H9 (cell line): ENCODE data around the gene CCDC30. TPM values are rescaled to one million over a fixed set of nuclear protein-coding genes. Genes with fewer than 3 reads are reported as not detected.

Source experiments
- DNase-seq: peaks from one replicate; pipeline ENCODE4 v3.0.0-alpha.2; 2017
- H2AFZ ChIP-seq: one replicate; pipeline ENCODE4 v1.6.1; 2013; ENCODE audit warnings: mild to moderate bottlenecking, low read length, control low read depth, moderate library complexity
- H2AK5ac ChIP-seq: 2 replicates; pipeline ENCODE4 v1.6.1; 2013; ENCODE audit warnings: low read length, control low read depth, mixed read lengths; ENCODE audit not compliant: insufficient read length
- H2BK120ac ChIP-seq: one replicate; pipeline ENCODE4 v1.6.1; 2013; ENCODE audit warnings: low read depth, mild to moderate bottlenecking, low read length, control low read depth, inconsistent platforms; ENCODE audit not compliant: poor library complexity, severe bottlenecking
- H2BK12ac ChIP-seq: 2 replicates; pipeline ENCODE4 v1.6.1; 2013; ENCODE audit warnings: low read length, control low read depth, mixed read lengths, low read depth; ENCODE audit not compliant: insufficient read length
- H2BK15ac ChIP-seq: 2 replicates; pipeline ENCODE4 v1.6.1; 2013; ENCODE audit warnings: low read depth, low read length, control low read depth
- H2BK20ac ChIP-seq: one replicate; pipeline ENCODE4 v1.6.1; 2013; ENCODE audit warnings: low read depth, mild to moderate bottlenecking, low read length, control low read depth, inconsistent platforms; ENCODE audit not compliant: poor library complexity, severe bottlenecking
- H2BK5ac ChIP-seq: 2 replicates; pipeline ENCODE4 v1.6.1; 2013; ENCODE audit warnings: low read length, control low read depth, mixed read lengths; ENCODE audit not compliant: insufficient read length
- H3K14ac ChIP-seq: 2 replicates; pipeline ENCODE4 v1.6.1; 2013; ENCODE audit warnings: low read length, control low read depth; ENCODE audit not compliant: insufficient read depth
- H3K18ac ChIP-seq: 2 replicates; pipeline ENCODE4 v1.6.1; 2013; ENCODE audit warnings: low read depth, mild to moderate bottlenecking, mixed read lengths, low read length, control low read depth; ENCODE audit not compliant: insufficient read length
- H3K23ac ChIP-seq: 2 replicates; pipeline ENCODE4 v1.6.1; 2013; ENCODE audit warnings: low read length, control low read depth, mixed read lengths, low read depth; ENCODE audit not compliant: insufficient read length
- H3K23me2 ChIP-seq: 2 replicates; pipeline ENCODE4 v1.6.1; 2013; ENCODE audit warnings: low read depth, mild to moderate bottlenecking, mixed read lengths, low read length, control low read depth; ENCODE audit not compliant: insufficient read length, poor library complexity, severe bottlenecking
- H3K27ac ChIP-seq: 2 replicates; pipeline ENCODE4 v1.5.1; 2013; ENCODE audit warnings: low read length, control low read depth, mixed read lengths, low read depth; ENCODE audit not compliant: insufficient read length
- H3K27me3 ChIP-seq: 2 replicates; pipeline ENCODE4 v1.6.1; 2013; ENCODE audit warnings: low read length, control low read depth, inconsistent platforms; ENCODE audit not compliant: insufficient read depth
- H3K4ac ChIP-seq: 2 replicates; pipeline ENCODE4 v1.6.1; 2013; ENCODE audit warnings: low read depth, mild to moderate bottlenecking, control low read depth, inconsistent platforms, low read length, moderate library complexity
- H3K4me1 ChIP-seq: 2 replicates; pipeline ENCODE4 v1.6.1; 2013; ENCODE audit warnings: low read length, control low read depth, inconsistent platforms; ENCODE audit not compliant: insufficient read depth
- H3K4me2 ChIP-seq: 2 replicates; pipeline ENCODE4 v1.6.1; 2013; ENCODE audit warnings: low read length, control low read depth, mixed read lengths; ENCODE audit not compliant: insufficient read length, insufficient read depth
- H3K56ac ChIP-seq: 2 replicates; pipeline ENCODE4 v1.6.1; 2013; ENCODE audit warnings: low read depth, mild to moderate bottlenecking, mixed read lengths, low read length, control low read depth; ENCODE audit not compliant: insufficient read length
- H3K79me1 ChIP-seq: 2 replicates; pipeline ENCODE4 v1.6.1; 2013; ENCODE audit warnings: low read depth, mild to moderate bottlenecking, moderate library complexity, low read length, control low read depth, inconsistent platforms; ENCODE audit not compliant: insufficient read depth, poor library complexity, severe bottlenecking
- H3K79me2 ChIP-seq: 2 replicates; pipeline ENCODE4 v1.6.1; 2013; ENCODE audit warnings: low read length, control low read depth, inconsistent platforms; ENCODE audit not compliant: insufficient read depth
- H3K9ac ChIP-seq: 2 replicates; pipeline ENCODE4 v1.6.1; 2013; ENCODE audit warnings: low read length, control low read depth, mixed read lengths; ENCODE audit not compliant: insufficient read length; ENCODE audit errors: extremely low read depth
- H3K9me3 ChIP-seq: one replicate; pipeline ENCODE4 v1.6.1; 2013; ENCODE audit warnings: low read depth, low read length, inconsistent platforms; ENCODE audit not compliant: control insufficient read depth
- H3T11ph ChIP-seq: one replicate; pipeline ENCODE4 v1.6.1; 2013; ENCODE audit warnings: mild to moderate bottlenecking, low read length, control low read depth, inconsistent platforms
- H4K20me1 ChIP-seq: one replicate; pipeline ENCODE4 v1.6.1; 2013; ENCODE audit not compliant: control insufficient read depth, insufficient read length, insufficient read depth
- H4K5ac ChIP-seq: 2 replicates; pipeline ENCODE4 v1.6.1; 2013; ENCODE audit warnings: low read depth, mild to moderate bottlenecking, mixed read lengths, low read length, control low read depth; ENCODE audit not compliant: insufficient read length
- H4K8ac ChIP-seq: replicated peaks from 2 replicates; pipeline ENCODE4 v1.6.1; 2013; ENCODE audit warnings: low read length, control low read depth, mixed read lengths, low read depth; ENCODE audit not compliant: insufficient read length
- H4K91ac ChIP-seq: 2 replicates; pipeline ENCODE4 v1.6.1; 2013; ENCODE audit warnings: low read depth, mild to moderate bottlenecking, moderate library complexity, mixed read lengths, low read length, control low read depth; ENCODE audit not compliant: insufficient read length
- H3K27ac Mint-ChIP-seq, 3 experiments: 2 replicates in 2 of 3; 3 replicates in 1 of 3; pipeline ENCODE4 v1.8.0; 2020 to 2021; ENCODE audit warnings: mixed read lengths in 3 of 3, mild to moderate bottlenecking in 1 of 3, moderate library complexity in 1 of 3
- H3K27me3 Mint-ChIP-seq: 2 replicates; pipeline ENCODE4 v1.8.0; 2021; ENCODE audit warnings: low read depth, mild to moderate bottlenecking, moderate library complexity, mixed read lengths
- H3K36me3 Mint-ChIP-seq, 3 experiments: 2 replicates in 2 of 3; 3 replicates in 1 of 3; pipeline ENCODE4 v1.8.0; 2020 to 2021; ENCODE audit warnings: low read depth in 3 of 3, mixed read lengths in 3 of 3; ENCODE audit not compliant: insufficient read depth in 1 of 3
- H3K4me1 Mint-ChIP-seq, 2 experiments: 2 replicates each; pipeline ENCODE4 v1.8.0; 2020; ENCODE audit warnings: mixed read lengths in 2 of 2
- H3K4me3 Mint-ChIP-seq, 2 experiments: 2 replicates in 1 of 2; 3 replicates in 1 of 2; pipeline ENCODE4 v1.8.0; 2020 to 2021; ENCODE audit warnings: mild to moderate bottlenecking in 2 of 2, mixed read lengths in 2 of 2, moderate library complexity in 1 of 2
- H3K9me3 Mint-ChIP-seq, 2 experiments: 2 replicates in 1 of 2; 3 replicates in 1 of 2; pipeline ENCODE4 v1.8.0; 2020; ENCODE audit warnings: mild to moderate bottlenecking in 2 of 2, mixed read lengths in 2 of 2, moderate library complexity in 1 of 2
- CTCF ChIP-seq: fragments of 200-600 bp; sonication (generic); conservative IDR thresholded peaks from 3 replicates; pipeline ENCODE4 v1.8.0; 2021; ENCODE audit warnings: antibody characterized with exemption, mild to moderate bottlenecking
- WGBS: extraction: QIAGEN DNeasy Blood & Tissue Kit; methylation state at CpG from one replicate; pipeline ENCODE4 v1.1.7; 2013; ENCODE audit warnings: missing lambda C conversion rate, low lambda C conversion rate, mixed read lengths; ENCODE audit not compliant: insufficient read length; ENCODE audit errors: extremely low coverage; 5-methylcytosine and 5-hydroxymethylcytosine counted together
- total RNA-seq: library from RNA; stranded (reverse); gene quantifications from 2 replicates; pipeline ENCODE4 v1.2.1, GENCODE V29; 2021

Gene CCDC30
- total RNA-seq, 1 experiment from 2014 or later = 1.8 TPM

GRCh38 chr1:42461196-42461595 is 1.9 kb upstream of the CCDC30 start:
- Histone ChIP-seq H3K4ac (no peak overlapping the region), H4K8ac (no peak overlapping the region), H3K79me1 (no peaks in the 10 kb centered on the region), H3K14ac (no peak overlapping the region), H2BK12ac (no peak overlapping the region), H2BK20ac (no peak overlapping the region), H2AFZ (no peak overlapping the region), H4K91ac (no peak overlapping the region), H3K27me3 (no peaks in the 10 kb centered on the region), H3K23ac (no peak overlapping the region), H3K18ac (no peak overlapping the region), H3K23me2 (peaks cover 10% of the 10 kb centered on the region), H2BK120ac (no peak overlapping the region), H3K79me2 (no peaks in the 10 kb centered on the region), H4K5ac (no peak overlapping the region), H3K4me2 (no peak overlapping the region), H3K56ac (no peak overlapping the region), H2BK5ac (no peak overlapping the region), H3K9me3 (no peaks in the 10 kb centered on the region), H3K9ac (no peak overlapping the region), H3T11ph (no peak overlapping the region), H3K27ac (no peak overlapping the region), H4K20me1 (no peaks in the 10 kb centered on the region), H2AK5ac (no peak overlapping the region), H3K4me1 (no peaks in the 10 kb centered on the region), H2BK15ac (no peak overlapping the region)
- WGBS = no CpG with 5 or more reads among the region's 2 CpGs
- Mint-ChIP-seq H3K36me3 (peaks cover 6 to 27% (median 22%) of the 10 kb centered on the region in 3 experiments; a peak in 6 of 7 replicates), H3K27ac (no peak overlapping the region), H3K4me3 (no peak overlapping the region), H3K4me1 (peaks cover 22 to 25% of the 10 kb centered on the region in 2 experiments), H3K27me3 (peaks cover 2% of the 10 kb centered on the region; the same call in 1 of the 2 replicates), H3K9me3 (no peaks in the 10 kb centered on the region)
- DNase-seq = no peak
- no peak for TF ChIP-seq CTCF
